HG02938 (cell line): Measurements from ENCODE around the gene EPHX1.
"Not testable (repeated sequence)": the region's sequence is repeated elsewhere in the genome, so short reads cannot be mapped to it uniquely, and the experiment has no call there.

Source experiments
- ATAC-seq: cut with Tn5 transposase; IDR thresholded peaks from one replicate; pipeline ENCODE4 v1.9.1; 2021; ENCODE audit warnings: mild to moderate bottlenecking, moderate library complexity; ENCODE audit not compliant: unreplicated experiment

The EPHX1 gene

DNA sequence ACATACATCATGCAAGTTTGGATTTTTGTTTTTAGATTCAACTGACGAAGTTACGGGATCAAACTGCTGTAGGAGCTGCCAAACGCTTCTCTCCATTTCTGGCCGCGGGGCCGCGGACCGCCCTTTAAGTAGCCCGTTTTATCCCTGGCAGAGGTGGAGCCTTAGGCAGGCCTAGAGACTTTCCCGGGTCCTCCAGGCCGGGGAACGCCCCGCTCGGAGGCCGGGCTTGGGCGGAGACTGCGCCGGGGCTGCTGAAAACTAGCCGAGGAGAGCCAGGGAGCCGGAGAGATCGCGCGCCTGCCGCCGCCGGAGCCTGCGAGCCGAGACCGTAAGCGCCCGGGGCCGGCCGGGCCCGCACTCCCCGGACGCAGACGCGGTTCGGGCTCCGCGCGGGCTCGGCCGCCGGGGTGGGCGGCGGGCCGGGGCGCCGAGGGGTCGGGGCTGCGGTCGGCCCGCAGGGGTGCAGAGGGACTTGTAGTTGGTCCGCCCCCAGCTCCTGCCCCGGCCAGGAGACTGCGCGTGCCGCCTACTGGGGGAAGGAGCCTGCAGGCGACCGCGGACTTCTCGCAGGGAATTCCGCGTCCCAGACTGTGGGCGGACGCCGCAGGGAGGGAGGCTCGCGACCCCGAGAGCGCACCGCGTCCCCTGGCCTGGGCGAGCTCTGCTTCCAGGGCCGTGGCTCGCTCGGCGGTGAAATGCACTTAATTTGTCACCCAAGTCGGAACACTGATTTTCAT lies at the start of gene EPHX1:
TSS of gene EPHX1 (plus strand) at position 283 of the 737 bp plus-strand sequence. CDS start 18,606 bp downstream, outside the sequence.
- ATAC-seq: peak; percentile 92

DNA sequence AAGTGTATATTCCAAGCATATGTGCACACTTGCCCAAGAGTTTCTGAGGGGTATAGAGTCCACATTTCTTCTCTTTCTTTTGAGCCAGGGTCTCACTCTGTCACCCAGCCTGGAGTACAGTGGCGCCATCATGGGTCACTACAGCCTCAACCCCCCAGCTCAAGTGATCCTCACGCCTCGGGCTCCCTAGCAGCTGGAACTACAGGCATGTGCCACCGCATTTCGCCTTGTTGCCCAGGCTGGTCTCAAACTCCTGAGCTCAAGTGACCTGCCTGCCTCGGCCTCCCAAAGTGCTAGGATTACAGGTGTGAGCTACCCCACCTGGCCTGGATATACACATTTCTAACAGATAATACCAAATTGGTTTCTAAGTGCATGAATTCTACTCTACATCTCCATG lies 49.4 kb upstream of the EPHX1 start:
- ATAC-seq: no peak

DNA sequence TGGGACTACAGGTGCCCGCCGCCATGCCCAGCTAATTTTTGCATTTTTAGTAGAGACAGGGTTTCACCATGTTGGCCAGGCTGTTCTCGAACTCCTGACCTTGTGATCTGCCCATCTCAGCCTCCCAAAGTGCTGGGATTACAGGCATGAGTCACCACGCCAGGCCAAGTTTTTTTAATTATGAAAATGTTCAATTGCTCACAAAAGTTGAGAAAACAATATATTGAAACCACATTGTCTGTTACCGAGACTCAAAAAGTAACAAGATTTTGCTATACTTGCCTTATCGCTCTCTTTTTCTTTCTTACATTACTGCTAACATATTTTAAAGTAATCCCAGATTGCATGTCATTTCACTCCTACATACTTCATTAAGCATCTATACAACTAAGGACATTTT lies 48.5 kb upstream of the EPHX1 start:
- not testable (repeated sequence) for ATAC-seq

DNA sequence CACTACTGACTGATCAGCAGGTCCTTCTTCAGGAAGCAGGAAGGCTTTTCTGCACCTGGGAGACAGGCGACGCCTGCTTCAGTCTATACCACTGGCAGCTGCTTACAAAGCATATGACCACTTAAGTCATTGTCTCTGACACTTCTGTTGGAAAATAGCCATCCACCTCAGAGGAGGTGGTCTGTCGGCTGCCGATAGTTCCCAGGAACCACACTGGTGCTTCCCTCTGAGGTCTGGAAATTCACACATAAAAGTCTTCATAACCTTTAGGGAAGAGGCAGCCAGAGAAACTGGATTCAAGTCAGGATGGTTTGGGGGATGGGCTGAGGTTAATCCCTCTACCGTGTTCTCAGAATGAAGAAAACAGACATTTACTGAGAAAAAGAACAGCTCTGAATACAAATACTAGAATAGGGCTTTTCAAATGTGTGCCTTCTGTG lies 47.9 kb upstream of the EPHX1 start:
- ATAC-seq: no peak

DNA sequence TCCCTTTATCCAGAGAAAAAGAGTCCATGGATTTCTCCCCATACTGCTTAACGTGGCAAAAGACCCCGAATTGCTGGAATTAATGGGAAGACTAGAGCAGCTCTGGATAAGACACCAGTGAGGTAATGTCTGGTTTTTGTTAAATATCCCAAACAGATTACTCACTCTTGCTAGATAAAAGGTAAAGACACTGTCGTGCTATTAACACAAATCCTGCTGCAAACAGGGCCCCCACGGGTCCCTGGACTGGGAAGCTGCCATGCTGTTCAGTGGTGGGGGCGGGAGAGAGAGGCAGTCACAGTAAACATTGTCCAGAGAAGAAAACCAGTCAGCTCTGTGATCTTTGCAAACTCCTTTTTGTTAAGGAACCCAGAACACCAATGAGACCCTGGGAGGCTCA lies 47.5 kb upstream of the EPHX1 start:
- ATAC-seq: no peak

DNA sequence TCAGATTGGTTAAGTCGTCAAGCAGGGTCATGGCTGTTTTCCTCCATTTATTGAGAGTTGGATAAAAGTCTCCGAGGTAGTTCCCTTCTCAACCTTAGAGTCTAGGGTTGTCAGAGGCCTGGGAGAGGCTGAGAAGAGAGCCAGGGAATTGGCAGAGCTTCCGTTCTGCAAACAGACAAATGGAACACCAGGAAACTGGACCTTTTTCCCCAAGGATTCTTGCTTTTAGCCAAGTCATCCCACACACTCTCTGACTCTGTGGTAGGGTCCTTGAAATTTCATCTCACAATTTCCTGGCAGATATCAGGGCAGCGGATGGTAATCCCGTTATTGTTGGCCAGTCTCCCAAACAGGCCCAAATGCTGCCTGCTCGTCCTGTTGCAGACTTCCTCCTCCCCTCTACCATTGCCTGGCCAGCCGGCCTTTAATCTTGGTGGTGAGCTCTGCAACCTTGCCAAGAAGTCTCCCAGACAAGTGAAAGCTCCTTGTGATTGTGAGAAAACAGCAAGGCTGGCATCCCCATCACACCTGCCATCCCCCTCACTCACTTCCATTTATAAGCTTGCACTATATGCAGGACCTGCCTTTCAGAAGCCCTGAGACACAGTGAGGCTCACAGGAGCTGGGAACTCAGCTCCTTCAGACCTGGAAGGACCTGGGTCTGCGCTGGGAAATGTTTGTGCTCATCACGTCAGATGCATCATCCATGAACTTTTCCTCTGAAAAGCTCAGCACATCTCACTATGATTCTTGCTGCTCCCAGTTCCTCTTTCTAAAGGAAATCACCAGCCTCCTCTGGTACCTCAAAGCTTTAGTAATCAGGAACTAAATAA lies 46.0 kb upstream of the EPHX1 start:
- ATAC-seq: no peak

DNA sequence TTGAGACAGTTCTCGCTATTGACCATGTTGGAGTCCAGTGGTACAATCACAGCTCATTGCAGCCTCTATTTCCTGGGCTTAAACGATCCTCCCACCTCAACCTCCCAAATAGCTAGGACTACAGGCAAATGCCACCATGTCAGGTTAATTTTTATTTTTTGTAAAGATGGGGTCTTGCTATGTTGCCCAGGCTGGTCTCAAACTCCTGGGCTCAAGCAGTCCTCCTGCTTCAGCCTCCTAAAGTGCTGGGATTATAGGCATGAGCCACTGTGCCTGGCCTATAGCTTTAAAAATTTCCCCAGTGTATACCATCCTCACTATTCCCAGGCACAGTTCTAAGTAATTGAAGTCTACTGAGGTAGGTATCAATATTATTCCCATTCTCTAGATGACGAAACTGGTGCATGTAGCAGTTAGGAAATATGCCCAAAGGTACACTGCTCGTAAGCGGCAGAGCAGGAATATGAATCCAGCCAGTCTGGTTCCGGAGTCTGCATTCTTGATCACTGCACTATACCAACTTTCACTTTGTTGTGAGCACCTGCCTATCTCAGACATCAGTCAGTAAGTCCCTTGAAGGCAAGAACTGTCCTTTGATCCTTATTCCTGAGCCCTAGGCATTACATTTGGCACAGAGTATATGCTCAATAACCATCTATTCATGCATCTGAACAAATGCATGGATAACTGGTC lies 43.8 kb upstream of the EPHX1 start:
- ATAC-seq: no peak

DNA sequence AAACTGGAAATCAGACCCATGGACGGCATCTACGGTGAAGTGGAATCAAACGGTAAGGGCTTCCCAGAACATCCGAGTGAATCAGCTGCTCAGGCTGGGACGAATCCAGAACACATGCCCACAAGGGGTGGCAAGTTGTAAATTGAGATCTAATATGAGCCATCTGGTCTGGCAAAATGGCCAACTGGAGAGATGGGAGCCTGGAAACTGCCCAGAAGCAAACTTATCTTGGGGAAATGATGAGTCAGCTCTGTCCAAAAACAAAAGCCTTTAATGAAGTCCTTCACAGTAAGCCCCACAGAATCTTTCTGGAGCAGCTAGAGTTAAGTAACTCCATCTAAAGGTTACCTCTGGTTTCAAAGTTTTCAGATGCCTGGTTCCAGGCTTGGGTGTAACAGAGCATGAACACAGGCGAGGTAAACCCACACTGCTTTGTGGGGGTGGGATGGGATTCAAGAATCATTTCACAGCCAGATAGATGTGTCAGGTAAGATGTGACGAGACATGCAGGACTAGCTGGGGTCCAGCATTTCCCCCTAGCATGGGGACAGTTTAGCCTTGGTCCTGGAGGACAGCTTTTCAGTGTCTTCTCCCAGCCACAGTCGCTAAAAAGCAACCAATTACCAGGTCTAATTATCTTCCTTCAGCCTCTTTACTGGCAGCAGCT lies 42.8 kb upstream of the EPHX1 start:
- ATAC-seq: no peak

DNA sequence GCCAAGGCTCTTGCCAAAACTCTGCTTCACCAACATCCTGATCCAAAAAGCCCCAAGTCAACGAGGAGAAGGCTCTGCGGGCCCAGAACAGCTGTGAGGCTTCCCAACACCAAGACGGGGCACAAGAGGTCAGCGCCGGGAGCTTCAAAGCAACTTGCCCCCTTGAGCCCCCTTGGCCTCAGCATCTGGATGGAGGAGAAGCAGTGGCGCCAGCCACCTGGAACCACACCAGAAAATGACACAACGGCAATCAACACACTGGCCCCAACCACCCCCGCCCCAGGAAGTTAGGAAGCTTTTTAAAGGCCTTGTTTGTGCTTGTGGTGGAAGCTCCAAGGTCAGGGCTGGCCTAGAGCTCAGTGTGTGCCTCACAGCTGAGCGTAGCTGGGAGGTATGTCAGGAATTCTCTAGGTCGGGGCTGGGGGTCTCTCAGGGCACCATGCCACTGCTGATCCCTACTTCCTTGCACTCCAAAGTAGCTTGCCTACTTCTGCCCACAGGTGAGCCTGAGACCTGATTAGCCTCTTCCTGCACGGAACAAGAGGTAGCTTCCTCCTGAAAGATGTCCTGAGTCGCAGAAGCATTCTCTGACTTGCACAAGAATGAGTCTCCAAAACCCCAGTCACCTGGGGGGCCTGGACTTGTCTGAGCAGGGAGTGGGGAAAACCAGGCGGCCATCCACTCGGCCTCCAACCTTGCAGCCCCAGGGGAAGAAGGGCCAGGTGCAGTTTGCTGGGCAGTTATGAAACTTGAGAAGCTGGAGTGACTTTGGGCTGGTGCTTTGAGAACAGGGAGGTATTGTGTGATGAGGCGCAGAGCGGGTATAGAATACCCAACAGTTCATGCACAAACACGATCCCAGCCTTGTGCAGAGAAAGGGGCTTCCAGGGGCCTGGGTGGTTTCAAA lies 42.0 kb upstream of the EPHX1 start:
- ATAC-seq: no peak

DNA sequence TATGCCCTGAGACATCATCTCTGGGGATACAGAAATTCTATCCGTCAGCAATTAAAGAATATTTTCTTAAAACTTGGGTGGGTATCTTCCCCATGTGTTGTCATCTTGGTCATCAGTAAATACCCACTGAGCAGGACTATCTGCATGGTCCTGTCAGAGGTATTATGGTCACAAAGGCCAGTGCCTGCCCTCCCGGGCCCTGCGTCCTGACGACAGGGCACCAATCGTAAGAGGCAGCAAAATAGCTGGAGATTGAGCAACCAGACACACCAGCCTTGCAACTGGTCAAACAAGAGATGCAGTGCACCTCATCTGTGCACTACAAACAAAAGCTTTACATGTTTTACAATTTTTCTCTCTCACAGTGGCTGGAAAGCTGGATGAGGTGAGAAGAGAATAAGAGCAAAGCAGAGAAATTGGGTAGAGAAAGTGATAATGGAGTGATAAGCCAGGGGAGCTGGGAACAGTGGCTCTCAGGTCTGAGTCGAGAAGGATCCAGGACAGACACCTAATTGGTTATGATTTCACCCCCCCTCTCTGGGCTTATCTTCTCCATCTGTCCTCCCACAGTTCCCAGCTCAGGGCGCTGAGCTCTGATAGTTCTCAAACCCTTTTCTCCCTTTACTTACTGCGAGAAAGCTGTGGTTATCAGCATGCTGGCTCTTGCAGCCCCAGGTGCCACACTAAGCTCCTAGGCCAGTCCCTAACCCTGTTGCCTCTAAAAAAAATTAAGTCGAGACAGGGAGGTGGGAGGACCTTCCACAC lies 41.1 kb upstream of the EPHX1 start:
- ATAC-seq: no peak

DNA sequence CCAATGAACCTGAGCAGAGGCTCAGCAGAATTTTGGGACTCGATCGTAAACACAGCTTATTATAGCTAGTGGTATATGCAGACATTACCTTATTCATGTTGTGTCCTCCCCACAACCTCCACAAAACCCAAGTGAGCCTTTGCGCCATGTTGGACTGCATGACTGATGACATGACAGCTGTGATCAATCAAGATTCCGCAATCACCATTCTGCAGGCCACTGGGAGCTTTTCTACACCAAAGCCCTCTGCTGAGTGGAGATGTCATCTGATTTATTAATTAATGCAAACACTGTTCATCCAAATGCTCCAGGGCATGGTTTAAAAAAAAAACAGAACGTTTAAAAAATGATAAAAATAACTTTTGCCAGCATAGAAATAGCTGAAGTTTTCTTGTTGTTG lies 40.2 kb upstream of the EPHX1 start:
- no peak for ATAC-seq

DNA sequence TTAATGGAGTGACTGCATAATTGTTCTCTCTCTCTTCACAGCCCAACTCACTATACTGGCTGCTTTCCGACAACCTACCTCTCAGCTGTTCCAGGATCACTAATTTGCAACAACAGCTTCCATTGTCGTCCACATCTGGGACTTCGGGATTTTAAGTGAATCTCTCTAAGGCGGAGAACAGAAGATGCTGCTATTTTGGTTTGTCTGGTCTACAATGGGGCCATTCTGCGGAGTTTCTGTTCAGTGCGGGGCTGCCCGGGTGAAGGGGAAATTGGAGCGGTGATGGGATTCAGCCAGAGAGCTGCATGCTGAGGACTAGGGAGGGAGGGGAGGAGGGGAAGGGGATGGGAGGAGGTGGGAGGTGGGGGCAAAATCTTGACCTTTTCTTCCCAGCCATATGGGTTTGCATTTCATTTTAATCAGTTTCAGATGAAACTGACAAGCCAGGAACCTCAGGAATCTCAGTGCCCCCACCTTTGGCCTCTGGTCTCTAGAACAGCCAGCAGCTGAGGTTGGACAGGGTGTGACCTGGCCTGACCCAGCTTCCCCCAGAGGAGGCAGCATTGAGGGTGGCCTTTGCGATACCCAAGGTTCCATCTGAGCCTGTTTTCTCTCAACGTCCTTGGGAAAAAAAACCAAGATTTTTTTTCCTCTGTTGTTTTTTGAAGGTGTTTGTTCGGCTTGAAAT lies 39.2 kb upstream of the EPHX1 start:
- ATAC-seq: no peak

DNA sequence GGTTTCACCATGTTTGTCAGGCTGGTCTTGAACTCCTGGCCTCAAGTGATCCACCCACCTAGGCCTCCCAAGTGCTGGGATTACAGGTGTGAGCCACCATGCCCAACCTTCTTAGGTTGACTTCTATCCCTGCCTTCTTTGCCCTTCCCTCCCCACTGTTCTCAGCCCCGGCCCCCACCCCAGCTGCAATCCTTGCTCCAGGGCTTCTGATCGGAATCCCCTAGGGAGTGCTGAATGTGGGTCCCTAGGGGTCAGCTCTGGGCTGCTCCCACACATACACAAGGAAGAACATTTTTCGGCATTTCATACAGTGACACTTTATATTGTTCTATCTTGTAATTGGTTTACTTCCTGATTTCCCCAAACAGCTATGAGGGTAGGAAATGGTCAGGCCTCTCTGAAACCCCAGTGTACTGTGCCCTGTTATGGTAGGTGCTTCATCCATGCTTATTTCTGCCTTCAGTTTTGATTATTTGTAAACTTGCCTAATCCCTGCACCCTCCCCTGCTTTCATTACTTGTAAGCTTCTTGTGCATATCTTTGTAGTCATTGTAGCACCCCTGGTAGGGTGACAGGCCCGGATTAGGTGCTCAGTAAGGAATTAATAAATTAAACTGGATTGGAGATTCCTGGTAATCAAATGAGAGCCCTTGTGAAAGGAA lies 38.1 kb upstream of the EPHX1 start:
- no peak for ATAC-seq

DNA sequence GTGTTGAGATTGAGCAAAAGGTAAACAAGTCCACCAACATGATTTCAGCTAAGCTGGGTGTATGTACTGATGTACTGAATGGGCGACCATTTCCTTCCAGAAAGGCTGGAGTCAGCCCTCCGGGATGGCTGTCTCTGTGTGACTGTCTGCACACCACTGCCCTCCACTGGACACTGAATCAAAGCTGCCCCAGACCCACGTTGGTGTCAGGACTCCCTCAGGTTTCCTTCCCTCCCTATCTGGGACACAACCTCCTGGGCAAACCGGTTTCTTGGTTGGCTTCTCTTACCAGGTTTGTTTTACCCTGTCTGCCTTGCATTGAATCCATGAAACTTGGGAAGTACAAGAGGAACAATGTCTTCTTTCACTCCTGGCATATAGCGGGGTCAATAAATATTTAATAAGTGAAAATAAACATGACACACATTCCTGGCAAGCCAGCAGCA lies 37.6 kb upstream of the EPHX1 start:
- peak; percentile 61 for ATAC-seq

DNA sequence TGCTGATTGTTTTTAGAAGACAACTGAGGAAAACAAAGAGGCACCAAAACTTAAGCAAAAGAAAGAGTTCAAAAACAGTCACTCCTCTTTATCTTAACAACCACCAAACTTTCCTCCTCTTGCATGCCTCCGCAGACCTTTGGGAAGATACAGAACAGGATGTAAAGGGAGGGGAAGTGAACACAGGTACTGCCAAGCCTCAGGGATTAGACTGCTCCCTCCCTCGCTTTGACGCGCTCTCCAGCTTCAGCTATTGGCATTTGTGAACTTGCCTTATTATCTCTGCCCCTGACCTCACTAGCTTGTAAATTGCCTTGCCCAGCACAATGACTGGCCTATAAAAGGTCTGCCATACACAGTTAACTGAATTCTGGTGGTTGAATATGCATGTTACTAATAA lies 37.1 kb upstream of the EPHX1 start:
- ATAC-seq: no peak

DNA sequence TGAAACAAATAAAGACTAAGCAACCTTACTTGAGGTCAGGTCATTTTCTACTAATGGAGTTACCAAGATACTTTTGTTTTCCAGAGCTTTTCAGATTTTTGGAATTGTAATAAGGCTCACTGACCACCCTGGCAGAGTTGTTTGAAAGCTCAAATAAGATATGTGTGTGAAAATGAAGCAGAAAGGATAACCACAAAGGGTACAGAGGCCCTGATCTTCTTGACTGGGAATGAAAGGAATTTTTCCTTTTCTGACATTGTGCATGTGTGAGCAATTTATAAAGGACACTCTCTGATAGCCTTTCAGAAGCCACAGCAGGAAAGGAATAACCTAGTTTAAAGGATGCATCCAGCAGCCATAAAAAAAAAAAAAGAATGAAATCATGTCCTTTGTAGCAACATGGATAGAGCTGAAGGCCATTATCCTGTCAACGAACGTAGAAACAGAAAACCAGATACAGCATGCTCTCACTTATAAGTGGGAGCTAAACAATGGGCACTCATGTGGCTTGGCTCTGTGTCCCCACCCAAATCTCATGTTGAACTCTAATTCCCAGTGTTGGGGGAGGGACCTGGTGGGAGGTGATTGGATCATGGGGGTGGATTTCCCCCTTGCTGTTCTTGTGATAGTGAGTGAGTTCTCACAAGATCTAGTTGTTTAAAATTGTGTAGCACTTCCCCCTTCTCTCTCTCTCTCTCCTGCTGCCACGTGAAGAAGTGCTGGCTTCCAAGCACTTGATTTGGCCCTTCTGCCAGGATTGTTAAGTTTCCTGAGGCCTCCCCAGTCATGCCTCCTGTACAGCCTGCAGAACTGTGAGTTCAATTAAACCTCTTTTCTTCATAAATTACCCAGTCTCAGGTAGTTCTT lies 35.4 kb upstream of the EPHX1 start:
- ATAC-seq: no peak

DNA sequence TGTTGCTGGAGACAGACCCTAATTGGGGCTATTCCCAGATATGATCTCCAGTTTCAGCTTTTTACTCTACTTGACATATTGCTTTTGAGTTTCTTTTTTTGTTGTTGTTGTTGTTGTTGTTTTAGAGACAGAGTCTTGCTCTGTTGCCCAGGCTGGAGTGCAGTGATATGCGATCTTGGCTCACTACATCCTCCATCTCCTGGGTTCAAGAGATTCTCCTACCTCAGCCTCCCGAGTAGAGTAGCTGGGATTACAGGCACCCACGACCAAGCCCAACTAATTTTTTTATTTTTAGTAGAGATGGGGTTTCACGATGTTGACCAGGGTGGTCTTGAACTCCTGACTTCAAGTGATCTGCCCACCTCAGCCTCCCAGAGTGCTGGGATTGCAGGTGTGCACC lies 33.6 kb upstream of the EPHX1 start:
- no peak for ATAC-seq
